Upper lobe of right lung (tissue), 1 donor: ENCODE measurements around the gene GRPEL2. TPM values are rescaled to one million over a fixed set of nuclear protein-coding genes. Genes with fewer than 3 reads are reported as not detected.

Experiments used
- ATAC-seq: fragments of 200-7000 bp; cut with Tn5 transposase; one replicate; pipeline ENCODE4 v1.9.1; 2020; ENCODE audit warnings: mild to moderate bottlenecking, moderate library complexity
- DNase-seq: peaks from one replicate; pipeline ENCODE4 v3.0.0-alpha.2; 2020
- H3K27ac ChIP-seq: fragments of 200-600 bp; one replicate; pipeline ENCODE4 v1.8.0; 2022
- H3K27me3 ChIP-seq: fragments of 200-600 bp; one replicate; pipeline ENCODE4 v1.8.0; 2022; ENCODE audit warnings: mild to moderate bottlenecking
- H3K36me3 ChIP-seq: fragments of 200-600 bp; one replicate; pipeline ENCODE4 v1.8.0; 2022
- H3K4me1 ChIP-seq: fragments of 200-600 bp; one replicate; pipeline ENCODE4 v1.8.0; 2022
- H3K4me3 ChIP-seq: fragments of 200-600 bp; one replicate; pipeline ENCODE4 v1.8.0; 2022; ENCODE audit warnings: mild to moderate bottlenecking
- H3K9me3 ChIP-seq: fragments of 200-600 bp; one replicate; pipeline ENCODE4 v1.8.0; 2022
- intact Hi-C: fragments of 100-400 bp; cut with DNase I; formaldehyde crosslinking; loops from one replicate; pipeline ENCODE4 v1.11.0; 2022
- total RNA-seq: library from RNA; stranded (reverse); fragmentation: NEBNext Ultra II Directional; extraction: Animal tissue kit (Norgen Biotek cat#: 25700); gene quantifications from one replicate; pipeline ENCODE4 v1.2.1, GENCODE V29; 2021
- TF ChIP-seq, protein P1 (sequence below): fragments of 200-600 bp; IDR thresholded peaks from one replicate; pipeline ENCODE4 v1.8.0; 2022; ENCODE audit warnings: antibody characterized with exemption
- donor health status: DM: no; HTN: yes; CAD: no; lungs with severe emphysema.

Gene GRPEL2
- total RNA-seq, 1 donor from 2014 or later, result 23.9 TPM

DNA sequence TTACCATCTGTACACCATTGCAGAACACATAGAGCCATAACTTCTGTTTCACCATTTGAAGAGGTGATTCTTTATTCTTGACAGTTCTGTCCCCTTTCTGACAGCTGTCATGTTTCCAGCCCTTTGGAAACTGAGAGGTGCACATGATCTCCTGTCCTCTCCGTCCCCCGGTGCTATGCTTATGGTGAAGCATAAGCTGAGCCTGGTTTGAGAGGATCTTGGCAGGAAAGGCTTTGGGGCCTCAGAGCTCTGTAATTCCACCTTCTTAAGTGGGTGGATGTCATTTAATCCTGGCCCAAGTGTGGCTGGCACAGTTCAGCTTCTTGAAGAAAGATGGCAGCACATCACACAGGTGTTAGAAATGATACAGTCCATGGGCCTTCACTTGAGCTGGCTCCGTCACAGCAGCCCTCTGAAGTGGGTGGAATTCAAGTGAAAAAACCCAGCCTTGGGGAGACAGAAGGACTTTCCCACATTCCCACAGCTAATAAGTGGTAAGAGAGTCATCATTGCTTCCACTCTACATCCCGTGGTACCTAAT, 30.7 kb upstream of the GRPEL2 start:
- Histone ChIP-seq H3K27me3 (no peaks in the 10 kb centered on the region), H3K4me3 (no peak overlapping the region), H3K36me3 (no peaks in the 10 kb centered on the region), H3K4me1 (peaks cover 5% of the 10 kb centered on the region), H3K9me3 (no peaks in the 10 kb centered on the region), H3K27ac (no peak overlapping the region)
- intact Hi-C loops, result loop anchor here (5.0 kb wide), 1 partner anchor 58 kb away; no protein-coding TSS in a partner anchor
- ATAC-seq (no peak), DNase-seq (no peak)
- TF ChIP-seq, protein P1, sequence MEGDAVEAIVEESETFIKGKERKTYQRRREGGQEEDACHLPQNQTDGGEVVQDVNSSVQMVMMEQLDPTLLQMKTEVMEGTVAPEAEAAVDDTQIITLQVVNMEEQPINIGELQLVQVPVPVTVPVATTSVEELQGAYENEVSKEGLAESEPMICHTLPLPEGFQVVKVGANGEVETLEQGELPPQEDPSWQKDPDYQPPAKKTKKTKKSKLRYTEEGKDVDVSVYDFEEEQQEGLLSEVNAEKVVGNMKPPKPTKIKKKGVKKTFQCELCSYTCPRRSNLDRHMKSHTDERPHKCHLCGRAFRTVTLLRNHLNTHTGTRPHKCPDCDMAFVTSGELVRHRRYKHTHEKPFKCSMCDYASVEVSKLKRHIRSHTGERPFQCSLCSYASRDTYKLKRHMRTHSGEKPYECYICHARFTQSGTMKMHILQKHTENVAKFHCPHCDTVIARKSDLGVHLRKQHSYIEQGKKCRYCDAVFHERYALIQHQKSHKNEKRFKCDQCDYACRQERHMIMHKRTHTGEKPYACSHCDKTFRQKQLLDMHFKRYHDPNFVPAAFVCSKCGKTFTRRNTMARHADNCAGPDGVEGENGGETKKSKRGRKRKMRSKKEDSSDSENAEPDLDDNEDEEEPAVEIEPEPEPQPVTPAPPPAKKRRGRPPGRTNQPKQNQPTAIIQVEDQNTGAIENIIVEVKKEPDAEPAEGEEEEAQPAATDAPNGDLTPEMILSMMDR, result no peak

DNA sequence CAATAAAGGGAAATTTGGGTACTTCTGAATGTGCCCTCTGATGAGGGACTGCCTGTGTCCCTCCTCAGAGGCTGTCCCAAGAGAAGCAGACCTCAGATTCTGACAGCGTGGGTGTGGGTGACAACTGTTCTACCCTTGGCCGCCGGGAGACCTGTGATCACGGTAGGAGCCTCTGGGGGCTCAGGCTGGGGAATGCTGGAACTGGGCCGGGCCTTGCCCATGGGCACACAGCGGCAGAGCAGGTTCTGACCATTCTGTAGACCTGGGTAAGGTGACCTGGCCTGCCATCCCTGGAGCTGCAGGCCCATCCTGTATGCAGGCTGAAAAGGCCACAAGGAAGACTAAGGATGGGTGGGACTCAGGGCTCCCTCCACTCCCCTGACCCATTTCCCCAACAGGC, 29.5 kb upstream of the GRPEL2 start:
- Histone ChIP-seq H3K27ac (no peak overlapping the region), H3K9me3 (no peaks in the 10 kb centered on the region), H3K4me3 (no peak overlapping the region), H3K27me3 (no peaks in the 10 kb centered on the region), H3K4me1 (peaks cover 7% of the 10 kb centered on the region), H3K36me3 (no peaks in the 10 kb centered on the region)
- ATAC-seq, result no peak
- TF ChIP-seq, protein P1, result no peak
- no peak for DNase-seq
- intact Hi-C loops, result loop anchor here (5.0 kb wide), 1 partner anchor 57 kb away; no protein-coding TSS in a partner anchor

DNA sequence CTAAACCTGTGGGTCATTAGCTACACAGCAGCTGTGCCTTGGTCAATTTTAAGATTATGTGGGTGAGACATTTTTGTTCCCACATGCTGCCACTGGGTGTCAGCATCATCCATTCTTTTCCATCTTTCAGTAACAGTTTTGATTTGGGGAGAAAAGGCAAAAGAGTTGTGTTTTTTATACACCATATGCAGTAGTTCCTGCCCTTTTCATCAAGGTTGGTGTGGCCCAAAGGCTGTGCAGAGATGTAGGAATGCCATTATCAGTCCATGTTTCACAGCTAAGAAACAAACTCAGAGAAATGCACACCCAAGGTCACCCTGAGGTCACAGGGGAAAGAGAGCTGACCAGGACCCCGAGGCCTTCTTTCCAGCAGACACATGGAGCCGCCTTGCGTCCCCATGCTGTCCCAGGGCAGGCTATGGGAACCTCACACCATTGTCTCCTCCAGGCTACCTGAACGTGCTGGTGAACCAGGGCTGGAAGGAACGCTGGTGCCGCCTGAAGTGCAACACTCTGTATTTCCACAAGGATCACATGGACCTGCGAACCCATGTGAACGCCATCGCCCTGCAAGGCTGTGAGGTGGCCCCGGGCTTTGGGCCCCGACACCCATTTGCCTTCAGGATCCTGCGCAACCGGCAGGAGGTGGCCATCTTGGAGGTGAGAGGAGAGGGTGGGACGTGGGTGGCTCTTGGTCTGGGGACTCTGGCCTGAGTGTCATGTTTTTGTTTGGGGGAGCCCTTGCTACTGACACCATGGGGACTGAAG, 27.8 kb upstream of the GRPEL2 start:
- ATAC-seq (peak; percentile 42), DNase-seq (no peak)
- Histone ChIP-seq H3K27me3 (no peaks in the 10 kb centered on the region), H3K27ac (no peak overlapping the region), H3K36me3 (no peaks in the 10 kb centered on the region), H3K4me3 (no peak overlapping the region), H3K4me1 (peaks cover 11% of the 10 kb centered on the region), H3K9me3 (no peaks in the 10 kb centered on the region)
- intact Hi-C loops, result loop anchor here (5.0 kb wide), 1 partner anchor 55 kb away; no protein-coding TSS in a partner anchor
- TF ChIP-seq, protein P1, result peak; percentile 80

DNA sequence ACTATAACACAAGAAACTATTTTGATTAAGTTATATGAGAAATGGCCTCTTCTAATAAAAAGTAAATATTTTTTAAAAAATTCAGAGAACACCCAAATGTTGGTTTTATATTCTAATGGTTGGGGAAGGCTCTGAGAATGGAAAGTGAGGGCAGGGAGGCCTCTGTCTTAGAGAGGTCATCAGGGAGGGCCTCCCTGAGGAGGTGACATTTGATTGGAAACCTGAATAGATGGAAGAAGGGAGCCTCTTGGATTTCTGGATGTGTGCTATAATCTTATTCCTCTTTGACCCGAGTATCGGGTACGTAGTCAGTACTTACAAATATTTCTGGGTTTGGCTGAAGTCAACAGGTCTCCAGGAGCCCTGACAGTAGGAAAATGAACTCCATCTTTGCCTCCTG, 26.1 kb upstream of the GRPEL2 start:
- ATAC-seq (no peak), DNase-seq (no peak)
- H3K27ac ChIP-seq, result no peak overlapping the region
- H3K4me3 ChIP-seq, result no peak overlapping the region
- intact Hi-C loops, result loop anchor here (5.0 kb wide), 1 partner anchor 53 kb away; no protein-coding TSS in a partner anchor
- no peaks in the 10 kb centered on the region for H3K27me3 ChIP-seq
- H3K36me3 ChIP-seq, result no peaks in the 10 kb centered on the region
- TF ChIP-seq, protein P1, result no peak
- H3K9me3 ChIP-seq, result no peaks in the 10 kb centered on the region
- peaks cover 11% of the 10 kb centered on the region for H3K4me1 ChIP-seq

DNA sequence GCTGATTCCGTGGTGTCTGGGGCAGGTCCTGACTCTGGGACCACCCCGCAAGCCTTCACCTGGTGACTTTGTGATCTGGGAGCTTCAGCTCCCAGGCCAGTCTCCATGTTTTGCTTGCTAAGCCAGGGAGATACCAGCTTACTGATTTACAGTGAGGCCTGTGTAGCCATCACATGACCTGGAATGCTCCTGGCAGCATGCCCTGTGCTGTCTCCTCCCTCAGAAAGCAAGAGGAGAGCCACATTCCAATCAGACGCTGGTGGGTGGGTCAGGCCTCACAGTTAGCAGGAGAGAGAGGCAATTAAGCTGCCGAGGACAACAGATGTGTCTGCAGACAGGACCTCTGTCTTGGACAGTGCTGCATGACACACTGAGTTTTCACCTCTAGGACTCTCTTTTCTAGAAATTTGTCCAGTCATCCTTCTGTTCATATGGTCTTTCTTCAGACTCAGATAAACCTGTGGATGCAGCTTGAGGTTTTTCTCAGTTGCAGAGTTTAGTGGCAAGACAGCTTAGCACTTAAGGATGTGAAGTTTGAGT, 24.4 kb upstream of the GRPEL2 start:
- no peaks in the 10 kb centered on the region for H3K9me3 ChIP-seq
- H3K27ac ChIP-seq, result peak overlapping the region; percentile 59
- ATAC-seq (peak; percentile 92), DNase-seq (peak; percentile 90)
- no peaks in the 10 kb centered on the region for H3K36me3 ChIP-seq
- H3K27me3 ChIP-seq, result no peaks in the 10 kb centered on the region
- TF ChIP-seq, protein P1, result no peak
- no peak overlapping the region for H3K4me3 ChIP-seq
- intact Hi-C loops, result no loop called here
- H3K4me1 ChIP-seq, result peaks cover 11% of the 10 kb centered on the region
